ENCODE measurements around the gene NCAM2.

DNA sequence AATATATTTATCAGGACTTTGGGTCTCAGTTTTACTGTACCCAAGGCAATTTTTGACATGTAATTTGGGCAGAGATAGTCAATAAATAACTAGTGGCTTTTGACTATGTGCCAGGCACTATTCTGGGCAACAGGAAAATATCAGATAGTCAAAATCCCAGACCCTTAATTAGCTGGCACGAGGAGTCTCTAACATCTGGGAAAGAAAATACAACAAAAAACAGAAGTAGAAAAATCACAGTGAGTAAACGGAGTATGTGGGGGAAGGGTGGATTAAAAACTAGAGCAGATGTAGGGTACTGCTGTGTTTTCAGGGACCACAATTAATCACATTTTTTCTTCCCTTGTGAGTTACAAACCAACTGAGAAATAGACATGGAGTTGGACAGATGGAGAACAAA lies 217.8 kb downstream of the NCAM2 start:
- TF ChIP-seq, protein P1, sequence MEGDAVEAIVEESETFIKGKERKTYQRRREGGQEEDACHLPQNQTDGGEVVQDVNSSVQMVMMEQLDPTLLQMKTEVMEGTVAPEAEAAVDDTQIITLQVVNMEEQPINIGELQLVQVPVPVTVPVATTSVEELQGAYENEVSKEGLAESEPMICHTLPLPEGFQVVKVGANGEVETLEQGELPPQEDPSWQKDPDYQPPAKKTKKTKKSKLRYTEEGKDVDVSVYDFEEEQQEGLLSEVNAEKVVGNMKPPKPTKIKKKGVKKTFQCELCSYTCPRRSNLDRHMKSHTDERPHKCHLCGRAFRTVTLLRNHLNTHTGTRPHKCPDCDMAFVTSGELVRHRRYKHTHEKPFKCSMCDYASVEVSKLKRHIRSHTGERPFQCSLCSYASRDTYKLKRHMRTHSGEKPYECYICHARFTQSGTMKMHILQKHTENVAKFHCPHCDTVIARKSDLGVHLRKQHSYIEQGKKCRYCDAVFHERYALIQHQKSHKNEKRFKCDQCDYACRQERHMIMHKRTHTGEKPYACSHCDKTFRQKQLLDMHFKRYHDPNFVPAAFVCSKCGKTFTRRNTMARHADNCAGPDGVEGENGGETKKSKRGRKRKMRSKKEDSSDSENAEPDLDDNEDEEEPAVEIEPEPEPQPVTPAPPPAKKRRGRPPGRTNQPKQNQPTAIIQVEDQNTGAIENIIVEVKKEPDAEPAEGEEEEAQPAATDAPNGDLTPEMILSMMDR (IDR thresholded peaks at IDR 0.05), result no peak
- TF ChIP-seq POLR2A (IDR thresholded peaks at IDR 0.05), result no peak

Data from heart left ventricle (tissue), 13 donors.